Activated T-cell treated with anti-CD3 and anti-CD28 coated beads, Interleukin-2, amount 50 U/mL, for 72 hours (primary cell): ENCODE measurements around the gene DOCK2. TPM values are rescaled to one million over a fixed set of nuclear protein-coding genes. Genes with fewer than 3 reads are reported as not detected.
A peak's percentile ranks its signal among the peaks of the same experiment; 100 is the strongest.

Source experiments
- ATAC-seq, 2 donors: fragments of 150-1000 bp; cut with Tn5 transposase; replicated peaks in 1 of 2; 2 replicates each; pipeline ENCODE4 v1.10.0; 2021; ENCODE audit warnings: moderate library complexity in 2 of 2, mild to moderate bottlenecking in 1 of 2
- DNase-seq, 2 donors: peaks; one replicate each; pipeline ENCODE4 v3.0.0; 2021 to 2022; ENCODE audit warnings: mixed read lengths in 1 of 2
- H3K27ac Mint-ChIP-seq: one replicate; pipeline ENCODE4 v1.8.0; 2022; ENCODE audit warnings: mild to moderate bottlenecking, moderate library complexity, mixed read lengths
- H3K27me3 Mint-ChIP-seq: one replicate; pipeline ENCODE4 v1.8.0; 2022; ENCODE audit warnings: low read depth, mixed read lengths
- H3K36me3 Mint-ChIP-seq, 2 donors: one replicate each; pipeline ENCODE4 v1.8.0; 2022; ENCODE audit warnings: mixed read lengths in 2 of 2, mild to moderate bottlenecking in 1 of 2; ENCODE audit not compliant: insufficient read depth in 2 of 2
- H3K4me1 Mint-ChIP-seq: one replicate; pipeline ENCODE4 v1.8.0; 2022; ENCODE audit warnings: low read depth, mixed read lengths
- H3K4me3 Mint-ChIP-seq, 2 donors: one replicate each; pipeline ENCODE4 v1.8.0; 2022; ENCODE audit warnings: mild to moderate bottlenecking in 2 of 2, mixed read lengths in 2 of 2, moderate library complexity in 2 of 2
- H3K9me3 Mint-ChIP-seq, 2 donors: one replicate each; pipeline ENCODE4 v1.8.0; 2022; ENCODE audit warnings: mixed read lengths in 2 of 2
- total RNA-seq, 2 donors: library from RNA; stranded (reverse); gene quantifications; one replicate each; pipeline ENCODE4 v1.2.3, GENCODE V29; 2022

The DOCK2 gene
- total RNA-seq, 2 donors from 2014 or later = 242 to 245 TPM

GRCh38 chr5:169911448-169912212, 274.6 kb downstream of the DOCK2 start:
- DNase-seq = no peak
- H3K27me3 Mint-ChIP-seq = no peaks in the 10 kb centered on the region
- peaks cover 8% of the 10 kb centered on the region for H3K4me1 Mint-ChIP-seq
- no peak for ATAC-seq
- no peak overlapping the region for H3K27ac Mint-ChIP-seq
- H3K4me3 Mint-ChIP-seq = no peak overlapping the region
- H3K36me3 Mint-ChIP-seq = peaks cover 3 to 4% of the 10 kb centered on the region in 2 donors
- no peaks in the 10 kb centered on the region for H3K9me3 Mint-ChIP-seq

- ATAC-seq = no peak
- no peak overlapping the region for H3K27ac Mint-ChIP-seq
Measured at GRCh38 chr5:169913479-169913878, 276.4 kb downstream of the DOCK2 start.

GRCh38 chr5:169914766-169915165, 277.7 kb downstream of the DOCK2 start:
- no peak overlapping the region for H3K27ac Mint-ChIP-seq
- DNase-seq (no peak), ATAC-seq (no peak)

More at GRCh38 chr5:169913479-169913878, 276.4 kb downstream of the DOCK2 start:
- DNase-seq = no peak
- Mint-ChIP-seq H3K4me3 (no peak overlapping the region), H3K9me3 (no peaks in the 10 kb centered on the region), H3K27me3 (no peaks in the 10 kb centered on the region), H3K4me1 (peaks cover 8% of the 10 kb centered on the region), H3K36me3 (peaks cover 3 to 4% of the 10 kb centered on the region in 2 donors)

GRCh38 chr5:169917500-169917899, 280.4 kb downstream of the DOCK2 start:
- Mint-ChIP-seq H3K4me3 (no peak overlapping the region), H3K36me3 (peaks cover 3% of the 10 kb centered on the region in 2 donors), H3K4me1 (peaks cover 3% of the 10 kb centered on the region), H3K9me3 (no peaks in the 10 kb centered on the region), H3K27me3 (no peaks in the 10 kb centered on the region), H3K27ac (no peak overlapping the region)
- no peak for ATAC-seq
- no peak for DNase-seq

More at GRCh38 chr5:169914766-169915165, 277.7 kb downstream of the DOCK2 start:
- Mint-ChIP-seq H3K4me1 (peaks cover 7% of the 10 kb centered on the region), H3K9me3 (no peaks in the 10 kb centered on the region), H3K4me3 (no peak overlapping the region), H3K27me3 (no peaks in the 10 kb centered on the region), H3K36me3 (peaks cover 3 to 4% of the 10 kb centered on the region in 2 donors)

GRCh38 chr5:169918228-169918627, 281.2 kb downstream of the DOCK2 start:
- no peaks in the 10 kb centered on the region for H3K9me3 Mint-ChIP-seq
- no peak overlapping the region for H3K4me3 Mint-ChIP-seq
- no peaks in the 10 kb centered on the region for H3K27me3 Mint-ChIP-seq
- H3K36me3 Mint-ChIP-seq = peaks cover 2 to 3% of the 10 kb centered on the region in 2 donors
- no peak overlapping the region for H3K27ac Mint-ChIP-seq
- no peak for ATAC-seq
- no peak for DNase-seq
- peaks cover 3% of the 10 kb centered on the region for H3K4me1 Mint-ChIP-seq

GRCh38 chr5:169920474-169920873, 283.4 kb downstream of the DOCK2 start:
- no peak overlapping the region for H3K27ac Mint-ChIP-seq
- no peaks in the 10 kb centered on the region for H3K27me3 Mint-ChIP-seq
- no peaks in the 10 kb centered on the region for H3K9me3 Mint-ChIP-seq
- DNase-seq = no peak
- no peak overlapping the region for H3K4me3 Mint-ChIP-seq
- H3K4me1 Mint-ChIP-seq = peaks cover 13% of the 10 kb centered on the region
- H3K36me3 Mint-ChIP-seq = peaks cover 0 to 2% of the 10 kb centered on the region in 2 donors
- no peak for ATAC-seq

- Mint-ChIP-seq H3K9me3 (no peaks in the 10 kb centered on the region), H3K36me3 (peaks cover 0 to 2% of the 10 kb centered on the region in 2 donors), H3K4me3 (no peak overlapping the region), H3K4me1 (peaks cover 13% of the 10 kb centered on the region), H3K27me3 (no peaks in the 10 kb centered on the region), H3K27ac (no peak overlapping the region)
- ATAC-seq (no peak), DNase-seq (no peak)
Measured at GRCh38 chr5:169921384-169921783, 284.3 kb downstream of the DOCK2 start.

- Mint-ChIP-seq H3K4me3 (no peak overlapping the region), H3K36me3 (peaks cover 0 to 5% of the 10 kb centered on the region in 2 donors), H3K9me3 (no peaks in the 10 kb centered on the region), H3K27me3 (no peaks in the 10 kb centered on the region), H3K27ac (no peak overlapping the region), H3K4me1 (peaks cover 13% of the 10 kb centered on the region)
- no peak for ATAC-seq
- DNase-seq = no peak
Measured at GRCh38 chr5:169921949-169922348, 284.9 kb downstream of the DOCK2 start.

GRCh38 chr5:169922474-169922873, 285.4 kb downstream of the DOCK2 start:
- Mint-ChIP-seq H3K9me3 (no peaks in the 10 kb centered on the region), H3K27me3 (no peaks in the 10 kb centered on the region), H3K36me3 (peaks cover 0 to 5% of the 10 kb centered on the region in 2 donors), H3K4me3 (no peak overlapping the region), H3K4me1 (peaks cover 13% of the 10 kb centered on the region), H3K27ac (no peak overlapping the region)
- no peak for DNase-seq
- ATAC-seq = no peak

- Mint-ChIP-seq H3K4me3 (no peak overlapping the region), H3K9me3 (no peaks in the 10 kb centered on the region), H3K36me3 (peaks cover 0 to 8% of the 10 kb centered on the region in 2 donors), H3K27me3 (no peaks in the 10 kb centered on the region), H3K4me1 (peaks cover 13% of the 10 kb centered on the region), H3K27ac (peak overlapping the region; percentile 31)
- ATAC-seq (peak; percentile 29 to 66), DNase-seq (peak; percentile 5)
Measured at GRCh38 chr5:169923988-169924387, 286.9 kb downstream of the DOCK2 start.

GRCh38 chr5:169933127-169933526, 296.1 kb downstream of the DOCK2 start:
- ATAC-seq (no peak), DNase-seq (no peak)
- Mint-ChIP-seq H3K27ac (no peak overlapping the region), H3K36me3 (peaks cover 3 to 12% of the 10 kb centered on the region in 2 donors), H3K27me3 (no peaks in the 10 kb centered on the region), H3K4me3 (no peak overlapping the region), H3K4me1 (peaks cover 29% of the 10 kb centered on the region), H3K9me3 (no peaks in the 10 kb centered on the region)

GRCh38 chr5:169933616-169934015, 296.5 kb downstream of the DOCK2 start:
- peaks cover 3 to 9% of the 10 kb centered on the region in 2 donors for H3K36me3 Mint-ChIP-seq
- peaks cover 29% of the 10 kb centered on the region for H3K4me1 Mint-ChIP-seq
- no peaks in the 10 kb centered on the region for H3K27me3 Mint-ChIP-seq

GRCh38 chr5:169934990-169935389, 297.9 kb downstream of the DOCK2 start:
- no peak overlapping the region for H3K4me3 Mint-ChIP-seq
- H3K27me3 Mint-ChIP-seq = no peaks in the 10 kb centered on the region
- peaks cover 29% of the 10 kb centered on the region for H3K4me1 Mint-ChIP-seq
- no peaks in the 10 kb centered on the region for H3K9me3 Mint-ChIP-seq
- peaks cover 3 to 9% of the 10 kb centered on the region in 2 donors for H3K36me3 Mint-ChIP-seq
- no peak for ATAC-seq
- no peak for DNase-seq
- peak overlapping the region; percentile 21 for H3K27ac Mint-ChIP-seq

More at GRCh38 chr5:169933616-169934015, 296.5 kb downstream of the DOCK2 start:
- Mint-ChIP-seq H3K27ac (no peak overlapping the region), H3K9me3 (no peaks in the 10 kb centered on the region), H3K4me3 (no peak overlapping the region)
- no peak for ATAC-seq
- no peak for DNase-seq

GRCh38 chr5:169935762-169936161, 298.7 kb downstream of the DOCK2 start:
- no peaks in the 10 kb centered on the region for H3K27me3 Mint-ChIP-seq
- peaks cover 3 to 7% of the 10 kb centered on the region in 2 donors for H3K36me3 Mint-ChIP-seq
- ATAC-seq = no peak
- no peak for DNase-seq
- H3K27ac Mint-ChIP-seq = no peak overlapping the region
- H3K4me1 Mint-ChIP-seq = peaks cover 25% of the 10 kb centered on the region
- H3K9me3 Mint-ChIP-seq = no peaks in the 10 kb centered on the region
- H3K4me3 Mint-ChIP-seq = no peak overlapping the region
